HepG2 (cell line): ENCODE results near the gene SPAG5. TPM values are rescaled to one million over a fixed set of nuclear protein-coding genes. Genes with fewer than 3 reads are reported as not detected.
A peak's percentile ranks its signal among the peaks of the same experiment; 100 is the strongest.

ENCODE experiments used
- ATF4 ChIP-seq, 2 experiments: fragments of 450-650 bp in 1 of 2; sonication (generic) in 1 of 2; formaldehyde crosslinking; IDR thresholded peaks; 2 replicates each; pipeline versions ENCODE4 v1.5.0 to v1.8.0; 2020 to 2022; ENCODE audit warnings: mild to moderate bottlenecking in 1 of 2, missing genetic modification reagents in 1 of 2
- BATF2 ChIP-seq: sonication (generic); formaldehyde crosslinking; IDR thresholded peaks from 2 replicates; pipeline ENCODE4 v1.8.0; 2022; ENCODE audit warnings: mild to moderate bottlenecking, missing genetic modification reagents, moderate library complexity
- BORCS8-MEF2B ChIP-seq: sonication (generic); formaldehyde crosslinking; IDR thresholded peaks from 2 replicates; pipeline ENCODE4 v1.8.0; 2022; ENCODE audit warnings: mild to moderate bottlenecking, missing genetic modification reagents
- GABPA ChIP-seq, 2 experiments: IDR thresholded peaks; 2 replicates each; pipeline ENCODE4 v1.6.1; 2011 to 2016; ENCODE audit warnings: low read depth in 2 of 2, low read length in 1 of 2, missing biosample characterization in 1 of 2, missing genetic modification characterization in 1 of 2
- ISL2 ChIP-seq: sonication (generic); formaldehyde crosslinking; IDR thresholded peaks from 2 replicates; pipeline ENCODE4 v1.5.0; 2020; ENCODE audit warnings: missing genetic modification reagents
- MBNL3 ChIP-seq: fragments of 250-450 bp; sonication (Bioruptor Pico); conservative IDR thresholded peaks from 2 replicates; pipeline ENCODE4 v1.8.0; 2022; ENCODE audit warnings: mild to moderate bottlenecking, inconsistent platforms
- NFIB ChIP-seq: sonication (generic); formaldehyde crosslinking; IDR thresholded peaks from 2 replicates; pipeline ENCODE4 v1.9.0; 2021; ENCODE audit warnings: missing genetic modification reagents, mild to moderate bottlenecking, borderline replicate concordance
- PHF21A ChIP-seq: sonication (generic); formaldehyde crosslinking; IDR thresholded peaks from 2 replicates; pipeline ENCODE4 v1.5.0; 2020; ENCODE audit warnings: mild to moderate bottlenecking, missing genetic modification reagents
- REST ChIP-seq, 2 experiments: IDR thresholded peaks; 2 replicates each; pipeline ENCODE4 v1.6.1; 2011 to 2012; ENCODE audit warnings: low read length in 2 of 2, borderline replicate concordance in 1 of 2, low read depth in 1 of 2, mild to moderate bottlenecking in 1 of 2, moderate library complexity in 1 of 2
- SRF ChIP-seq: IDR thresholded peaks from 2 replicates; pipeline ENCODE4 v1.6.1; 2011; ENCODE audit warnings: mild to moderate bottlenecking, low read depth, low read length, moderate library complexity
- TEAD2 ChIP-seq: sonication (generic); formaldehyde crosslinking; IDR thresholded peaks from 2 replicates; pipeline ENCODE4 v1.9.0; 2021; ENCODE audit warnings: missing genetic modification reagents
- TOE1 ChIP-seq: sonication (generic); formaldehyde crosslinking; IDR thresholded peaks from 2 replicates; pipeline ENCODE4 v1.4.0; 2020; ENCODE audit warnings: mild to moderate bottlenecking, missing genetic modification reagents
- ZBTB10 ChIP-seq: sonication (generic); formaldehyde crosslinking; IDR thresholded peaks from 2 replicates; pipeline ENCODE4 v1.4.0; 2020; ENCODE audit warnings: missing genetic modification reagents, borderline replicate concordance
- ZGPAT ChIP-seq: IDR thresholded peaks from 2 replicates; pipeline ENCODE4 v1.6.1; 2016; ENCODE audit warnings: mild to moderate bottlenecking
- ZMYM2 ChIP-seq: sonication (generic); formaldehyde crosslinking; IDR thresholded peaks from 2 replicates; pipeline ENCODE4 v1.8.0; 2022; ENCODE audit warnings: mild to moderate bottlenecking, missing genetic modification reagents
- ZNF562 ChIP-seq: sonication (generic); formaldehyde crosslinking; IDR thresholded peaks from 2 replicates; pipeline ENCODE4 v1.8.0; 2022; ENCODE audit warnings: missing genetic modification reagents, borderline replicate concordance
- ZNF576 ChIP-seq: sonication (generic); formaldehyde crosslinking; IDR thresholded peaks from 2 replicates; pipeline ENCODE4 v1.4.0; 2020; ENCODE audit warnings: mild to moderate bottlenecking, missing genetic modification reagents
- ZNF788 ChIP-seq: sonication (generic); formaldehyde crosslinking; IDR thresholded peaks from 2 replicates; pipeline ENCODE4 v1.5.0; 2020; ENCODE audit warnings: mild to moderate bottlenecking, missing genetic modification reagents, borderline replicate concordance
- polyA plus RNA-seq, 8 experiments: library from polyadenylated mRNA; depleted of rRNA in 3 of 8; stranded (reverse) in 7 of 8; unstranded in 1 of 8; fragments of >200 nt; fragmentation: Illumina TruSeq in 4 of 8; extraction: Trizol in 4 of 8; gene quantifications; 2 replicates each; pipeline versions ENCODE4 v1.2.1 to v1.2.3, GENCODE V29; 2011 to 2016; ENCODE audit warnings: low read depth in 4 of 8, missing spikeins in 1 of 8, mixed read lengths in 1 of 8; ENCODE audit not compliant: insufficient read depth in 1 of 8
- total RNA-seq, 5 experiments: library from RNA; depleted of rRNA; stranded (reverse); fragments of >200 nt; fragmentation: Illumina TruSeq; extraction: Trizol; gene quantifications; 2 replicates each; pipeline ENCODE4 v1.2.3, GENCODE V29; 2016; ENCODE audit warnings: low read depth in 1 of 5

Gene SPAG5
- total and polyA plus RNA-seq, 2 of the 13 experiments (the other 11 are each of a cell fraction or from before 2014, with no cell fraction given): 41.4 to 98.0 TPM

GRCh38 chr17:28598799-28599310, at the start of gene SPAG5 (continued):
- TF ChIP-seq REST (IDR thresholded peaks at IDR 0.05; ENCODE audit: borderline replicate concordance in 1 of 2, low read depth in 1 of 2, low read length in 2 of 2): no peak
- no peak for TF ChIP-seq BATF2 (CRISPR knock-in tag)
- no peak for TF ChIP-seq SRF
- TF ChIP-seq NFIB (CRISPR knock-in tag): no peak
- TF ChIP-seq MBNL3: no peak
- TF ChIP-seq ZGPAT: peak; percentile 50; the same call in 1 of the 2 replicates
- TF ChIP-seq GABPA (IDR thresholded peaks at IDR 0.05; ENCODE audit: low read depth, low read length): no peak
- no peak for TF ChIP-seq GABPA (CRISPR knock-in tag; IDR thresholded peaks at IDR 0.05; ENCODE audit: low read depth)
- no peak for TF ChIP-seq TEAD2 (CRISPR knock-in tag)
- TF ChIP-seq ZMYM2 (CRISPR knock-in tag): 0 out of 2 replicates have a peak, but pooled peaks have one; percentile 61
- peak; percentile 73; the same call in 1 of the 2 replicates for TF ChIP-seq BORCS8-MEF2B (CRISPR knock-in tag)
- peak; percentile 65 for TF ChIP-seq ISL2 (CRISPR knock-in tag)
- TF ChIP-seq PHF21A (CRISPR knock-in tag): no peak
- no peak for TF ChIP-seq ZNF562 (CRISPR knock-in tag)
- no peak for TF ChIP-seq ZBTB10 (CRISPR knock-in tag)
- no peak for TF ChIP-seq ATF4 (CRISPR knock-in tag; IDR thresholded peaks at IDR 0.05)
- TF ChIP-seq ZNF788: no peak; the same call in 1 of the 2 replicates
- no peak for TF ChIP-seq TOE1 (CRISPR knock-in tag)
- TF ChIP-seq ZNF576: 0 out of 2 replicates have a peak, but pooled peaks have one; percentile 41
